Endometrial microvascular endothelial cells (primary cell): ENCODE measurements around the gene RNF217. TPM values are rescaled to one million over a fixed set of nuclear protein-coding genes. Genes with fewer than 3 reads are reported as not detected.
"Not testable (repeated sequence)": the region's sequence is repeated elsewhere in the genome, so short reads cannot be mapped to it uniquely, and the experiment has no call there.

ENCODE experiments used
- in situ Hi-C: cut with HindIII; loops from 2 replicates; pipeline ENCODE4 v1.10.0; 2017; ENCODE audit warnings: low sequenced_read_pairs, low pct_unique_long_range_greater_than_20kb; ENCODE audit errors: inconsistent ontology term
- total RNA-seq: library from RNA; depleted of rRNA; stranded (reverse); fragments of >200 nt; gene quantifications from one replicate; pipeline ENCODE4 v1.2.3, GENCODE V29; 2015; ENCODE audit errors: inconsistent ontology term

RNF217 gene
- total RNA-seq, 1 donor from 2014 or later, result 7.2 TPM

GRCh38 chr6:125003070-125003469 is 40.8 kb downstream of the RNF217 start:
- in situ Hi-C loops, result no loop called here

GRCh38 chr6:125004198-125004597 is 42.0 kb downstream of the RNF217 start:
- in situ Hi-C loops, result no loop called here

- in situ Hi-C loops, result no loop called here
Measured at GRCh38 chr6:125004797-125005595, 42.8 kb downstream of the RNF217 start.

- in situ Hi-C loops, result no loop called here
Measured at GRCh38 chr6:125008261-125008703, 46.0 kb downstream of the RNF217 start.

GRCh38 chr6:125008957-125009356 is 46.7 kb downstream of the RNF217 start:
- in situ Hi-C loops, result no loop called here

GRCh38 chr6:125009578-125009977 is 47.3 kb downstream of the RNF217 start:
- in situ Hi-C loops, result no loop called here

- in situ Hi-C loops, result no loop called here
Measured at GRCh38 chr6:125013938-125014660, 51.9 kb downstream of the RNF217 start.

GRCh38 chr6:125014661-125014957 is 52.4 kb downstream of the RNF217 start:
- in situ Hi-C loops, result no loop called here

- in situ Hi-C loops, result no loop called here
Measured at GRCh38 chr6:125015152-125015551, 52.9 kb downstream of the RNF217 start.

GRCh38 chr6:125018136-125018535 is 55.9 kb downstream of the RNF217 start:
- in situ Hi-C loops, result no loop called here

GRCh38 chr6:125019281-125019680 is 57.0 kb downstream of the RNF217 start:
- in situ Hi-C loops, result no loop called here

GRCh38 chr6:125019918-125020317 is 57.7 kb downstream of the RNF217 start:
- in situ Hi-C loops, result no loop called here

- in situ Hi-C loops, result no loop called here
Measured at GRCh38 chr6:125020385-125020784, 58.1 kb downstream of the RNF217 start.

GRCh38 chr6:125022391-125022989 is 60.3 kb downstream of the RNF217 start:
- in situ Hi-C loops, result no loop called here

- in situ Hi-C loops, result no loop called here
Measured at GRCh38 chr6:125025164-125025854, 63.1 kb downstream of the RNF217 start.

- in situ Hi-C loops, result no loop called here
Measured at GRCh38 chr6:125027287-125027686, 65.0 kb downstream of the RNF217 start.

GRCh38 chr6:125030969-125031368 is 68.7 kb downstream of the RNF217 start:
- in situ Hi-C loops, result no loop called here

- in situ Hi-C loops, result no loop called here
Measured at GRCh38 chr6:125031385-125031784, 69.1 kb downstream of the RNF217 start.

- in situ Hi-C loops, result not testable (repeated sequence)
Measured at GRCh38 chr6:125034929-125035328, 72.7 kb downstream of the RNF217 start.
